Measurements from ENCODE around the gene HTR3B. TPM values are rescaled to one million over a fixed set of nuclear protein-coding genes. Genes with fewer than 3 reads are reported as not detected.

The HTR3B gene
- total and polyA plus RNA-seq, 8 donors, result 0.18 TPM; not detected in 7

- H3K4me1 ChIP-seq, result peaks cover 12 to 46% (median 27%) of the 10 kb centered on the region in 4 donors
- no peak overlapping the region for H3K4me3 ChIP-seq
- H3K27me3 ChIP-seq, result no peaks in the 10 kb centered on the region
- intact Hi-C loops (cut with DNase I; ENCODE audit: low total_unique reads), result no loop called here
- 87 to 95% (median 92%) methylated on average over 3 of the region's 3 CpGs for WGBS, 5 donors
- H3K27ac ChIP-seq, result no peak overlapping the region
- peak in 1 of 2 donors; percentile 39 for DNase-seq
- no peak for TF ChIP-seq POLR2AphosphoS5 (IDR thresholded peaks at IDR 0.05)
- TF ChIP-seq EP300 (IDR thresholded peaks at IDR 0.05), result no peak
- no peak for TF ChIP-seq POLR2A (IDR thresholded peaks at IDR 0.05)
- TF ChIP-seq CTCF (IDR thresholded peaks at IDR 0.05), result no peak
- peaks cover 0 to 14% (median 2%) of the 10 kb centered on the region in 4 donors for H3K36me3 ChIP-seq
- no peaks in the 10 kb centered on the region for H3K9me3 ChIP-seq
Observed at GRCh38 chr11:113871336-113871735, 33.3 kb upstream of the HTR3B start.

DNA sequence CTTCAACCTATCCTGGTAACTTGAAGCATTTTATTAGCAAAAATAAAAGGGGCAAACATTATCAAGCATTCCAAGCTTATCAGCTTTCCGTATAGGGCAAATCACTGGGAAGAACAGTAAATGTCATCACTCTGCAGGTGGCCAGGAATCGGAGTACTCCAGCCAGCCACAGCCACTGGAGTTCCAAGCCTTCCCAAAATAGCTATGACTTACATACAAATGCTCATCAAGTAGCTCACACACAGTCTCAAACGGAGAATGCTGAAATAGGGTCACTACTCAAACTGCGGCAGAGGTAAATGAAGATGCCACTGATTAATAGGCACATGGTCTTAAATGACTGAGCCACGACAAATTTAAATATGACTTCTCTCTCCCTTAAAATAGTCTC is 31.4 kb upstream of the HTR3B start:
- Histone ChIP-seq H3K36me3 (peaks cover 0 to under 1% (median 0%) of the 10 kb centered on the region in 4 donors), H3K27ac (peak overlapping the region in 3 of 5 donors; percentile 0 to 50 (median 7)), H3K27me3 (no peaks in the 10 kb centered on the region), H3K4me1 (peaks cover 12 to 50% (median 27%) of the 10 kb centered on the region in 4 donors), H3K4me3 (peak overlapping the region in 1 of 4 donors; percentile 7), H3K9me3 (no peaks in the 10 kb centered on the region)
- DNase-seq, result no peak
- TF ChIP-seq EP300 (IDR thresholded peaks at IDR 0.05) (no peak), POLR2A (IDR thresholded peaks at IDR 0.05) (no peak), CTCF (IDR thresholded peaks at IDR 0.05) (no peak), POLR2AphosphoS5 (IDR thresholded peaks at IDR 0.05) (no peak)
- 39 to 47% (median 46%) methylated on average over 5 of the region's 5 CpGs for WGBS, 5 donors
- intact Hi-C loops (cut with DNase I; ENCODE audit: low total_unique reads), result no loop called here

DNA sequence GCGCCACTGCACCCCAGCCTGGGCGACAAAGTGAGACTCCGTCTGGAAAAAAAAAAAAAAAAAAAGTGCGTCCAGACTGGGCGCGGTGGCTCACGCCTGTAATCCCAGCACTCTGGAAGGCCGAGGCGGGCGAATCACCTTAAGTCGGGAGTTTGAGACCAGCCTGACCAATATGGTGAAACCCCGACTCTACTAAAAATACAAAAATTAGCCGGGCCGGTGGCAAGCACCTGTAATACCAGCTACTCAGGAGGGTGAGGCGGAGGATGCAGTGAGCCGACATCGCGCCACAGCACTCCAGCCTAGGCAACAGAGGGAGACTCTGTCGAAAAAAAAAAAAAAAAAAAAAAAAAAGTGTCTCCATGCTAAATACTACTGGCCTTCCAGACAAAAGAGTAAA is 30.5 kb upstream of the HTR3B start:
- no peaks in the 10 kb centered on the region for H3K36me3 ChIP-seq
- H3K4me3 ChIP-seq, result peak overlapping the region in 3 of 4 donors; percentile 62 to 91 (median 82)
- DNase-seq, result no peak
- intact Hi-C loops (cut with DNase I; ENCODE audit: low total_unique reads), result no loop called here
- no peaks in the 10 kb centered on the region for H3K27me3 ChIP-seq
- 89 to 91% (median 91%) methylated on average over 15 to 19 of the region's 19 CpGs for WGBS, 5 donors
- no peak overlapping the region for H3K27ac ChIP-seq
- H3K4me1 ChIP-seq, result peaks cover 12 to 50% (median 27%) of the 10 kb centered on the region in 4 donors
- H3K9me3 ChIP-seq, result no peaks in the 10 kb centered on the region
- no peak for TF ChIP-seq POLR2A (IDR thresholded peaks at IDR 0.05)
- no peak for TF ChIP-seq EP300 (IDR thresholded peaks at IDR 0.05)
- no peak for TF ChIP-seq CTCF (IDR thresholded peaks at IDR 0.05)
- TF ChIP-seq POLR2AphosphoS5 (IDR thresholded peaks at IDR 0.05), result no peak

DNA sequence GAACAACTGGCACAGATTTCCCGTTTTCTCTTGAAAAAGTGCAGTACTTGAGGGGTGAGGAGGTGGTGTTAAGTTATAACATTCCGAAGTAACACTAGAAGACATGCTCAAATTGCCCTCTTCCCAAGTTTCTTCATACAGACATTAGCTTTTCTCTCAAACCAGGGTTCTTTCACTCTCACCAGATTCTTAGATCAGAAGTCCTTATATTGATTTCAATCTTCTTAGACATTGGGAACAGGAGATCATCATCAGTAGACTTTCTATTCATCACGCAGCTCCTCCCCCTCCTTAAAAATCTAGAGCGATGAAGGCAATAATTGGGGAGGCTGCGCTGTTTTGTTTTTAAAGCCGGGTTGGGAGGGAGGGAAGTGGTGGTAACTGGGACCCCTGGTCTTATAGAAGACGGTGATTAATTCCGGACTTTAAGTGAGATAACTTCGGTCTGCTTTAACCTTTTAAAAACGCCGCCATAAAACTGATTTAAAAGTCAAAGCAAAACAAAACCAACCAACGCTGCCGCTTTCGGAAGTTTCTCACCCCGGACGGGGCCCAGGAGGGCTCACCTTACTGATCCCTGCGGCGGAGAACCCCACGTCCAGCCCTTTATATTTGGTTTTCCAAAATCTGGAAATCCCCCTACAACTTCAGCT is 29.9 kb upstream of the HTR3B start:
- peak overlapping the region; percentile 64 to 94 (median 83) for H3K27ac ChIP-seq
- no peaks in the 10 kb centered on the region for H3K9me3 ChIP-seq
- intact Hi-C loops (cut with DNase I; ENCODE audit: low total_unique reads), result no loop called here
- H3K27me3 ChIP-seq, result no peaks in the 10 kb centered on the region
- H3K36me3 ChIP-seq, result no peaks in the 10 kb centered on the region
- TF ChIP-seq POLR2A (IDR thresholded peaks at IDR 0.05) (no peak), CTCF (IDR thresholded peaks at IDR 0.05) (no peak), POLR2AphosphoS5 (IDR thresholded peaks at IDR 0.05) (no peak), EP300 (IDR thresholded peaks at IDR 0.05) (no peak)
- H3K4me1 ChIP-seq, result peaks cover 12 to 50% (median 27%) of the 10 kb centered on the region in 4 donors
- 4 to 6% (median 5%) methylated on average over 19 of the region's 19 CpGs for WGBS, 5 donors
- DNase-seq, result no peak
- H3K4me3 ChIP-seq, result peak overlapping the region; percentile 62 to 91 (median 80)
